Lung (tissue), 12 donors: ENCODE data around the gene PDAP1. TPM values are rescaled to one million over a fixed set of nuclear protein-coding genes. Genes with fewer than 3 reads are reported as not detected.
A peak's percentile ranks its signal among the peaks of the same experiment; 100 is the strongest.
"Not testable (repeated sequence)": the region's sequence is repeated elsewhere in the genome, so short reads cannot be mapped to it uniquely, and the experiment has no call there.

ENCODE experiments used
- ATAC-seq: fragments of 200-7000 bp; cut with Tn5 transposase; one replicate; pipeline ENCODE4 v1.9.1; 2020; ENCODE audit warnings: moderate number of reproducible peaks; ENCODE audit not compliant: insufficient read depth, low FRiP score
- DNase-seq, 3 donors: peaks; one replicate each; pipeline ENCODE4 v3.0.0-alpha.2; 2013 to 2017
- H3K27ac ChIP-seq, 2 donors: one replicate each; pipeline ENCODE4 v1.5.1; 2013; ENCODE audit warnings: mild to moderate bottlenecking in 2 of 2, moderate library complexity in 2 of 2, control low read depth in 1 of 2, inconsistent platforms in 1 of 2, low read depth in 1 of 2, low read length in 1 of 2
- H3K27me3 ChIP-seq, 3 donors: one replicate each; pipeline ENCODE4 v1.5.1; 2013; ENCODE audit warnings: low read length in 2 of 3; ENCODE audit not compliant: control insufficient read depth in 3 of 3, insufficient read depth in 3 of 3
- H3K36me3 ChIP-seq, 4 donors: one replicate each; pipeline ENCODE4 v1.5.1; 2013; ENCODE audit warnings: low read length in 4 of 4, mild to moderate bottlenecking in 1 of 4, moderate library complexity in 1 of 4; ENCODE audit not compliant: control insufficient read depth in 4 of 4, insufficient read depth in 4 of 4
- H3K4me1 ChIP-seq, 5 donors: one replicate each; pipeline ENCODE4 v1.5.1; 2013; ENCODE audit warnings: low read length in 5 of 5, mild to moderate bottlenecking in 2 of 5, moderate library complexity in 1 of 5; ENCODE audit not compliant: control insufficient read depth in 5 of 5, insufficient read depth in 5 of 5
- H3K4me3 ChIP-seq: one replicate; pipeline ENCODE4 v1.5.1; 2013; ENCODE audit warnings: mild to moderate bottlenecking, control low read depth, moderate library complexity
- H3K9ac ChIP-seq, 2 donors: one replicate each; pipeline ENCODE4 v1.5.1; 2013; ENCODE audit warnings: low read length in 2 of 2, control low read depth in 1 of 2; ENCODE audit not compliant: insufficient read depth in 1 of 2
- H3K9me3 ChIP-seq, 4 donors: one replicate each; pipeline ENCODE4 v1.5.1; 2013; ENCODE audit warnings: low read length in 3 of 4, mild to moderate bottlenecking in 1 of 4, moderate library complexity in 1 of 4; ENCODE audit not compliant: control insufficient read depth in 4 of 4, insufficient read depth in 3 of 4
- CTCF ChIP-seq: IDR thresholded peaks from 2 replicates; pipeline ENCODE4 v1.5.1; 2012; ENCODE audit warnings: mild to moderate bottlenecking; ENCODE audit errors: control extremely low read depth, extremely low read depth
- WGBS, 2 donors: extraction: QIAGEN DNeasy Blood & Tissue Kit; methylation state at CpG; one replicate each; pipeline ENCODE4 v1.1.7; 2013; 5-methylcytosine and 5-hydroxymethylcytosine counted together
- polyA plus RNA-seq, 2 donors: library from polyadenylated mRNA; stranded (reverse); fragments of 200-250 nt; gene quantifications; one replicate each; pipeline ENCODE4 v1.2.1, GENCODE V29; 2013
- total RNA-seq, 2 donors: library from RNA; depleted of rRNA in 1 of 2; stranded (reverse); fragments of >200 nt in 1 of 2; gene quantifications; one replicate each; pipeline ENCODE4 v1.2.1, GENCODE V29; 2014 to 2021
- donor health status: control.
- donor health status: control.
- donor health status: Bipolar disorder and iron deficiency.
- donor health status: healthy.
- donor health status: DM: yes; HTN: yes; CAD: no.

Gene PDAP1
- total and polyA plus RNA-seq, 4 donors, result 20.5 to 191 (median 113) TPM

GRCh38 chr7:99380823-99381663, 27.4 kb downstream of the PDAP1 start:
- peaks cover 0 to 30% (median 0%) of the 10 kb centered on the region in 4 donors for H3K36me3 ChIP-seq

GRCh38 chr7:99380032-99380822, 28.2 kb downstream of the PDAP1 start:
- no peak overlapping the region for H3K4me3 ChIP-seq
- no peaks in the 10 kb centered on the region for H3K9me3 ChIP-seq
- H3K27ac ChIP-seq, result peak overlapping the region; percentile 34 to 95
- H3K36me3 ChIP-seq, result peaks cover 0 to 25% (median 0%) of the 10 kb centered on the region in 4 donors
- no peaks in the 10 kb centered on the region for H3K27me3 ChIP-seq
- TF ChIP-seq CTCF, result no peak
- whole genome bisulfite sequencing, 2 donors, result 21 to 38% methylated on average over 12 of the region's 12 CpGs
- H3K9ac ChIP-seq, result no peak overlapping the region
- peak; percentile 28 for ATAC-seq
- peaks cover 0 to 26% (median 5%) of the 10 kb centered on the region in 5 donors for H3K4me1 ChIP-seq
- peak in 2 of 3 donors; percentile 32 to 50 for DNase-seq

More at GRCh38 chr7:99380823-99381663, 27.4 kb downstream of the PDAP1 start:
- no peak overlapping the region for H3K9ac ChIP-seq
- H3K4me3 ChIP-seq, result no peak overlapping the region
- 56 to 61% methylated on average over 16 of the region's 16 CpGs for WGBS, 2 donors
- no peaks in the 10 kb centered on the region for H3K27me3 ChIP-seq
- peak overlapping the region; percentile 34 to 95 for H3K27ac ChIP-seq
- H3K4me1 ChIP-seq, result peaks cover 0 to 25% (median 5%) of the 10 kb centered on the region in 5 donors
- ATAC-seq, result no peak
- TF ChIP-seq CTCF, result no peak
- H3K9me3 ChIP-seq, result no peaks in the 10 kb centered on the region
- no peak for DNase-seq

GRCh38 chr7:99379693-99380031, 28.7 kb downstream of the PDAP1 start:
- H3K9me3 ChIP-seq, ATAC-seq, H3K4me3 ChIP-seq, H3K9ac ChIP-seq, DNase-seq, H3K27me3 ChIP-seq: not testable (repeated sequence)
- 30 to 45% methylated on average over 7 of the region's 7 CpGs for WGBS, 2 donors
- Histone ChIP-seq H3K36me3 (peaks cover 0 to 25% (median 0%) of the 10 kb centered on the region in 4 donors), H3K27ac (peak overlapping the region; percentile 27 to 95), H3K4me1 (peaks cover 0 to 26% (median 5%) of the 10 kb centered on the region in 5 donors)

- ATAC-seq (peak; percentile 56), DNase-seq (peak in 2 of 3 donors; percentile 38 to 60)
- Histone ChIP-seq H3K27ac (peak overlapping the region; percentile 27 to 95), H3K4me1 (peaks cover 0 to 24% (median 5%) of the 10 kb centered on the region in 5 donors), H3K4me3 (no peak overlapping the region), H3K36me3 (peaks cover 0 to 23% (median 0%) of the 10 kb centered on the region in 4 donors), H3K9me3 (no peaks in the 10 kb centered on the region), H3K9ac (no peak overlapping the region), H3K27me3 (no peaks in the 10 kb centered on the region)
- no peak for TF ChIP-seq CTCF
- 7 to 9% methylated on average over 7 of the region's 7 CpGs for WGBS, 2 donors
These were observed 29.3 kb downstream of the PDAP1 start for GRCh38 chr7:99379043-99379577.
